Tongue (tissue), 2 donors: Measurements from ENCODE around the gene PLA2G4F. TPM values are rescaled to one million over a fixed set of nuclear protein-coding genes. Genes with fewer than 3 reads are reported as not detected.

Experiments used
- DNase-seq: peaks from one replicate; pipeline ENCODE4 v3.0.0-alpha.2; 2015
- total RNA-seq: library from RNA; depleted of rRNA; stranded (reverse); fragments of >200 nt; gene quantifications from one replicate; pipeline ENCODE4 v1.2.3, GENCODE V29; 2014

The PLA2G4F gene, protein sequence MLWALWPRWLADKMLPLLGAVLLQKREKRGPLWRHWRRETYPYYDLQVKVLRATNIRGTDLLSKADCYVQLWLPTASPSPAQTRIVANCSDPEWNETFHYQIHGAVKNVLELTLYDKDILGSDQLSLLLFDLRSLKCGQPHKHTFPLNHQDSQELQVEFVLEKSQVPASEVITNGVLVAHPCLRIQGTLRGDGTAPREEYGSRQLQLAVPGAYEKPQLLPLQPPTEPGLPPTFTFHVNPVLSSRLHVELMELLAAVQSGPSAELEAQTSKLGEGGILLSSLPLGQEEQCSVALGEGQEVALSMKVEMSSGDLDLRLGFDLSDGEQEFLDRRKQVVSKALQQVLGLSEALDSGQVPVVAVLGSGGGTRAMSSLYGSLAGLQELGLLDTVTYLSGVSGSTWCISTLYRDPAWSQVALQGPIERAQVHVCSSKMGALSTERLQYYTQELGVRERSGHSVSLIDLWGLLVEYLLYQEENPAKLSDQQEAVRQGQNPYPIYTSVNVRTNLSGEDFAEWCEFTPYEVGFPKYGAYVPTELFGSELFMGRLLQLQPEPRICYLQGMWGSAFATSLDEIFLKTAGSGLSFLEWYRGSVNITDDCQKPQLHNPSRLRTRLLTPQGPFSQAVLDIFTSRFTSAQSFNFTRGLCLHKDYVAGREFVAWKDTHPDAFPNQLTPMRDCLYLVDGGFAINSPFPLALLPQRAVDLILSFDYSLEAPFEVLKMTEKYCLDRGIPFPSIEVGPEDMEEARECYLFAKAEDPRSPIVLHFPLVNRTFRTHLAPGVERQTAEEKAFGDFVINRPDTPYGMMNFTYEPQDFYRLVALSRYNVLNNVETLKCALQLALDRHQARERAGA
- 1.5 TPM for total RNA-seq

DNA sequence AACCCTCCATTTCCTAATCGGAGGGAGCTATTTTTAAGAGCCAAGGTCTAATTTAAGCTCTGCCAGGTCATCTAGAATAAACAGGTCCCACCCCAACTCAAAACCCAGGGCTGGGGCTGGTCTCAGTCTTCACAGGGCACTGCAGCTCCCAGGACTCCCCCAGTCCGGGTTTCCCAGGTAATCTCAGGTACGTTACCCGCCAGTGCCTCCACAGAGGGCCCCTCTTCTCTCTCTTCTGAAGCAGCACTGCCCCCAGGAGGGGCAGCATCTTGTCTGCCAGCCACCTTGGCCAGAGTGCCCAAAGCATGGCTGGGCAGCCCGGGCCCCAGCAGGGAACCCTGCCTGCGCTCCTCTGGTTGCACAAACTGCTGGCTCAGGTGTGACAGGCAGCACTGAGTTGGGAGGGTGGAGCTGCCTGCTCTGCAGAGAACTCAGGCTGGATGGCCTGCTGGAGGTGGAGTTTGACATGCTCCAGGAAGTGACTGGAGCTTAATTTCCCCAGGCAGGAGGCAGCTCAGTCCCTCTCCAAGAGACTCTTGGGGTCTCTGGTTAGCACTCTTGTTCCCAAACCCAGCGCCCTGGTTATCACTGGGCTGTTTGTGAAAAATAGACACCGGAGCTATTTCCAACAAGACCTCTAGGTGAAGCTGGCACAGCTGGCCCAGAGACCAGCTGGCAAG lies at the start of gene PLA2G4F:
PLA2G4F (minus strand) TSS at position 394 of the 680 bp plus-strand sequence; CDS start at position 307, 87 bp downstream.
- DNase-seq, result no peak

DNA sequence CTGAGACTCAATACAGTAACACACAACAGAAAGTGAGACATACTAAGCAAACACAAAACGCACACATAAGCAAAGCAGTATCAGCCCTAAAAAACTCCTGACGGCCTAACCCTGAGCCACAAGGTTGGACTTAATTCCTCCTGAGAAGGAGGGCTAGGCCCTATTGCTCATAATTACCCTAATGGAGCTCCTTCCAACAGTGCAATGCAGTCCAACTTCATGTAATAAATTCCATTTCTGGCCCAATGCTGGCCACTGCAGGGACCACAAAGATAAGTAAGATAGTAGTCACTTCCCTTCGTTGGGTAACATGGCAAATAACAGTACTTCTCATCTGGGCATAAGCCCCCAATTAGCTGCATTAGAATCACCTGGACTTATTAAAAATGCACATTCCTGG lies 47.5 kb upstream of the PLA2G4F start:
- no peak for DNase-seq

DNA sequence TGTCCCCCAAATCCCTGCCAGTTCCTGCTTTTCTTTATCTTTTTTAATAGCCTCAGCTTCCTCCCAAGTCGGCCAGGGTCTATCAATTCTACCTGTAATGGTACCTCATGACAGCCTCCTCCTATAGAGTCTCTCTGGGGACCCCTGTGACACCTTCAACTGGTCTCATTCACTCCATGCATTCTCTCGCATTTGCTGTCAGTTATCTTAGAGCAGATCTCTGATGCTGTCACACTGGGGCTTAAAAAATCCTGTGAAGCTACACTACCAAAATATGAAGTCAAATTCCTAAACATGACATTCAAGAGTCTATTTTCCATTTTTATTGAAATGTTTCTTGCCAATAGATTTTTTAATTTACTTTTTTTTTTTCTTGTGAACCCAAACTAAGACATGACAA lies 46.2 kb upstream of the PLA2G4F start:
- no peak for DNase-seq

DNA sequence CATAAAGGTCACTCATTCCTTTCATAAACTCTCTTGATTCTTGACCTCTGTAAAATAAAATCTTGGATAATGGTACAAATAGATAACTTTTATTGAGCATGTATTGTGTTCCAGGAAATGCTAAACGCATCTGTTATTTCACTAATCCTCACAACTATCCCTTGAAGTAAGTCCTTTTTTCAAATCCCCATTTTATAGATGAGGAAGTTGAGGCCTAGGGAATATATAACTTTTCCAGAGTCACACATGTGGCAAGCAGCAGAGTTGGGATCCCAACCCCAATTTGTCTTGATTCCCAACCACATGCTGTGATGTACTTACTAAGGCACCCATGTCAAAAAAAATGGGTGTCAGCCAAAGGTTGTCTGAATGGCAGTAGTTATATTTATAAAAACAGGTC lies 45.4 kb upstream of the PLA2G4F start:
- DNase-seq, result no peak

DNA sequence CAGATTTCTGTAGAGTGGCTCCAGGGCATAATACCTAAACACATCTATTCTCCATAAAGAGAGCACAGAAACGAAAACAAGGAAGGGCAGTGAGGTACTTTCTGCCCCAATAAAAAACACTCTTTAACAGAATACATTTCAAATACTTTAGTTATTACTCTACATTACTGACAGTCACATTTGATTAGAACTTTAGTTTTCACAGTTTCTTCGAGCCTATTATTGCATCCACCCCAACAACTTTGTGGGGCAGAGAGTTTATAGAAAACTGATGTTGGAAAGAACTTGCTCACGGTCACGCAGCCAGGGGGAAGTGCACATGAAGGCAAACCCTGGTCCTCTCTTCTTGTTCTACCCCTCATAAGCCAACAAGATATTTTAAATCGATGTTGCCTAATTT lies 42.7 kb upstream of the PLA2G4F start:
- no peak for DNase-seq

DNA sequence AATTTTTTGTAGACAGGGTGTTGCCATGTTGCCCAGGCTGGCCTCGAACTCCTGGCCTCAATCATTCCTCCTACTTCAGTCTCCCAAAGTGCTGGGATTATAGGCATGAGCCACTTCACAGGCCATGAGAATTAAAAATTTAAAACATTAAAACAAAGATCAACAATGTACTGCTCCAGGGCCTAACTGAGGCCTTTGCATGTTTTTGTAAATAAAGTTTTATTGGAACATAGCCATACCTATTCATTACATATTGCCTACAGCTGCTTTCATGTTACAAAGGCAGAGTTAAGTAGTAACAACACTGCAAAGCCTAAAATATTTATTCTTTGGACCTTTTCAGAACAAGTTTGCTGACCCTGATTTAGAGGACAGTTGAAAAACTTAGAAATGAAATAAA lies 42.1 kb upstream of the PLA2G4F start:
- DNase-seq, result no peak

DNA sequence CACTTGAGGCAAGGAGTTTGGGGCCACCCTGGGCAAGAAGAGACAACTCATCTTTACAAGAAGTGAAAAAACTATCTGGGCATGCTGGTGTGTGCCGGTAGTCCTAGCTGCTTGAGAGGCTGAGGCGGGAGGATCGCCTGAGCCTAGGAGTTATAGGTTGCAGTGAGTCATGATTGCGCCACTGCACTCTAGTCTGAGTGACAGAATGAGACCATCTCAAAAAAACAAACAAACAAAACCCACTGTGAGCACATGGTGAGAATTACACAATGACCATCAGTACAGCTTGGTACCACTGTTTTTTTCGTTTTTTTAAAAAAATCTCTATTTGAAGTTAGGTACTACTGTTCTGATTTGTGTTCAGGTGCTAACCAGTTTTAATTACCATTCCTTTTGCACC lies 38.1 kb upstream of the PLA2G4F start:
- DNase-seq, result no peak

DNA sequence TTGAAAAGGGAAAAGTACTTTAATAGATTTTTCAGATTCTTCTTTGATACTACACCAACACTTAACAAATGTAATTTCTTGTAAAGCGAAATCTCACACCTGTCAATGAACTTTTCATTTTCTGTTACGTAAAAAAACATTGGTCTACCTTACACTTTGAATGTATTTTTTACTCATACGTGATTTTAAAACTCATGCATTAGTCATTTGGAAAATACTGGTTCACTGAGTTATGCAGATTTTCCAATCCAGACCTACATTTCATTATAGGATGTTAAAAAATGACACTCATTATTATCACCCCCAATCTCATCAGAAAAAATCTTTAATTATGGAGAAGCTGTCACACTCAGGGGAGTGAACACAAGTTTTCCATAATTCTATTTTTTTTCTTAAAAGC lies 36.9 kb upstream of the PLA2G4F start:
- no peak for DNase-seq

DNA sequence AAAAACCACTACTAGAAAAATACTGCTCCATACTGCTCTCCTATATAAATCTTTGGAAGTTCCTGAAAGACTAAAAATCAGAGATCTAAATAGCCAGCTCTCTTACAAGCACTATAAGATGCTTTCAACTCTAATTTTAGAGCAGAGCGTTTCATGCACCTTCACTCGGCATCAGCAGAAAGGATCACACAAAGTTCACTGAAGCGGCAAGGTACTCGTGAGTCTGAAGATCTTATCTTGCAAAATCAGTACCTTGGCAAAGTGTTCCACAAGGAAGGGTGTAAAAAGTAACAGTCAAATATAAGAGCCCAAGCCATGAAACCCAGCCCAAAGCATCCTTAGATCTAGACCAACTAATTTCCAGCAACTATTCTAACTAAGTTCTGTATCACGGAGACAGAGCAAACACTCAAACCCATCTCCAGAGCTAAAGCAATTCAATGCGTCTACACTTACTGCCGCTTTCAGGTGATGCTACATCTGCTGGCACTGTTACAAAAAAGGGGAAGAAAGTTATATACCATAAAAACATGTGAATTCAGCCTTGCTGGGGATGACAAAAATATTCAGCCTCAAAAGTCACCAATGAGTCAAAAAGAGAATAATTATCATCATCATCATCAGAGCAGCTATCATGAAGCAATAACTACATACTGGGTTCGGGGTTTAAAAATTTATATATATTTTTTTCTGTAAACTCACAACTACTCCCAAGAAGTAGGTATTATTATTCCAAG lies 35.3 kb upstream of the PLA2G4F start:
- no peak for DNase-seq

DNA sequence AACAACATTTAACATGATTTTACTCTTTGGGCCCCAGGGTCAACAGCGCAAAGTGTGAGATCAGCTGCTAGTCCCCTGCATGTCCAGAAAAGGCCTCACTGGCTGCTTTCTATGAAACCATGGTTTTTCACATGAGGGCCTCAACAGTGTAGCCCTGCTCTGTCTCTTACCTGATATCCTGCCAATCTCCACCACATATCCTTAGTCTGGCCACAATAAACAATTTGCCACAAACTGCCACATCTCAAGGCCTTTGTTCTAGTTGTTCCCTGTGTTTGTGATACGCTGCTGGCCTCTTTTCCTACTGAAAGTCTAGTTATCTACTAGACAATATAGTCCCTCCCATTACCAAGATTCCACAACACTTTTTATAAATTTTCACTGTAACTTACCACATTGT lies 33.9 kb upstream of the PLA2G4F start:
- no peak for DNase-seq

DNA sequence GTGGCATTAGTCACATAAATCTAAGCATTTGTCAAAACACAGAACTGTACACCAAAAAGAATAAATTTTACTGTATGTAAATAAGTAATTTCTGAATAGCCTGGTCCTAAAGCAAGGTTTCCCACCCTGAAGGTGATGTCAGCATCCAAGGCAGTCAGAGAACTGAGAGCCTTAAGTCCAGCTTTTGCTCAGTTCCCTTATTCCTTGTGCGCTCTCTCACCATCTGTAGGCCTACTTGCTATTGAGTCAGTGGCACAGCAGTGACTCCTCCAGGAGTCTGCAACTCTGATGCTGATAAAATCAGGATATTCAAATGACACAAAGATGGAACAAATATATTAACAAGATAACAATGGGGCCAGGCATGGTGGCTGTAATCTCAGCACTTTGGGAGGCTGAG lies 29.4 kb upstream of the PLA2G4F start:
- DNase-seq, result no peak

DNA sequence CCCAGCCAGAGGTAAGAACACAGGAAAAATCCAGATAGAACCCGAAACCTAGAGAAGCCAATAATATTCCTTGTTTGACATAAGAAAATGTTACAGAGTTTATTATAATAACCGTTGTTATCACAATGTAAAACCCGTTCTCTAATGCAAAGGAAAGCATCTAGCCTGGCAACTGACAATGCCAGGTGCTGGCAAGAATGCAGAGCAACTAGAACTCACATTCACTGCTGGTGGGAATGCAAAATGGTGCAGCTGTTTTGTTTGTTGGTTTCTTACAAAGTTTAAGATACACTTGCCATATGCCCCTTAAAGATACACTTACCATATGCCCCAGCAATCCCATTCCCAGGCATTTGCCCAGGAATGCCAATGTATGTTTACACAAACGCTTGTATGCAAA lies 28.3 kb upstream of the PLA2G4F start:
- peak; percentile 60 for DNase-seq

DNA sequence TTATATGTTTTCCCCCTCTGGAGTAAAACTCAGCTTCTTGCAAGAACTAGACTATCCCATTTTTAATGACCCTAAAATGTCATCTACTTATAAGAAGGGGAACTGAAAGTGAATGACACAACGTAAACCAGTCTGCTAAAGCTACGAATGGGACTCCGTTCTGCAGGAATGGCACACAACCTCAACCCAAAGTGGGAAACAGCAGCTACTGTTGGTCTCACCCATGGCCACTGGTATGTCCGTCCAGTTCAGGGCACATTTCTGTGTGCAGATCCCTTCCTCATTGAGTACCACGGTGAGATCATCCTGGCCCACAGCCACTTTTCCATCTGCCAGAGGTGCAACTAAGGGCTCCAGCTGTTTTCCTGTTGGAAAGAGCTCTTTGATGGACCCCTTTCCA lies 27.9 kb upstream of the PLA2G4F start:
- DNase-seq, result peak; percentile 35

DNA sequence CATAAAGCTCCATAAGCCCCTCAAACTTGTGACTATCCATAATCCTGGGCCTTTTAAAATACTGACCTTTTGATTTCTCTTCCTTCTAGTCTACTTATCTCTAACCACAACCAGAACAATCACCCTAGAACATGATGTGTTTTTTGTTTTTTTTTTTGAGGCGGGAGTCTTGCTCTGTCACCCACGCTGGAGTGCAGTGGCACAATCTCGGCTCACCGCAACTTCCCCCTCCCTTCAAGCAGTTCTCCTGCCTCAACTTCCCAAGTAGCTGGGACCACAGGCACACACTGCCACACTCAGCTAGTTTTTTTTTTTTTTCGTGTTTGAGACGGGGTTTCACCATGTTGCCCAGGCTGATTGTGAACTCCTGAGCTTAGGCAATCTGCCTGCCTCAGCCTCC lies 26.5 kb upstream of the PLA2G4F start:
- no peak for DNase-seq

DNA sequence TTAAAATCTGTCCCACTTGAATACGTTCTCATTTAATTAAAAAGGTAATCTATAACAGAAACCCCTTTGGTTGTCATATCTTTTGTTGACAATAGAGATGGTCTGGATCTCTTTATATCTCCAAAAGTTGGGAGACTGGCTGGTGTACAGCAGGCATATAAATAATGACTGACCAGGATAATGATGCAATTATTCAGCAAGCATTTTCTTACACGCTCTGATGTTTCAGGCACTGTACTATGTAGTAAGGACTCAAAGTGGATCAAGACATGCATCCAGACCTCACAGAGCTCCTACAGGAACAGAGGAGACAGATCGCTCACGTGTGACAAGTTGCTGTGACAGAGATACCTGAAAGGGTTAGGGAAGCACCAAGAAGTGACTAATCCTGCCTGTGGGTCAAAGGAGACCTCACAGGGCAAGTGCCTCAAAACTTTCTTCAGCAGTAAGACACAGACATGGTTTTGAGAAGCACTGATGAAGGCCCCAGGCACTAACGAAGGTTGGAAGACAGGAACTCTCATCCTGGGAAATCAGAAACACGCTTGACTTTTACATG lies 26.0 kb upstream of the PLA2G4F start:
- no peak for DNase-seq

DNA sequence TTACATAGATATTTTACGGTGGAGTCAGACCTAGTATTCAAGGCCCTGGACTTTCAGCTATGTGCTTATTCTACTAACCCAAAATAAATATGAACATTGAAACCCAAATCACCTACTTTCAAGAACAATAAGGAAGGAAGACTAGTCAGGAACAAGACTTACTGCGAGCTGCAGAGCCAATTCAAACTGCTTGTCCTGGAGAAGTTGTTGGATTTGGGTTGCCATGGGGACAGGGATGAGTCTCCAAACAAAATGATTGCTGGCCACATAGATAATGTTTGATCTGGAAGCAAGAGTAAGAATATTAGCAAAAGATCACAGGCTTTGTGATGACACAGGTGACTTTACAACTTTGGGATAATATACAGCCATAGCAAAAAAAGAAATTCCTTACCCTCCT lies 21.6 kb upstream of the PLA2G4F start:
- no peak for DNase-seq

DNA sequence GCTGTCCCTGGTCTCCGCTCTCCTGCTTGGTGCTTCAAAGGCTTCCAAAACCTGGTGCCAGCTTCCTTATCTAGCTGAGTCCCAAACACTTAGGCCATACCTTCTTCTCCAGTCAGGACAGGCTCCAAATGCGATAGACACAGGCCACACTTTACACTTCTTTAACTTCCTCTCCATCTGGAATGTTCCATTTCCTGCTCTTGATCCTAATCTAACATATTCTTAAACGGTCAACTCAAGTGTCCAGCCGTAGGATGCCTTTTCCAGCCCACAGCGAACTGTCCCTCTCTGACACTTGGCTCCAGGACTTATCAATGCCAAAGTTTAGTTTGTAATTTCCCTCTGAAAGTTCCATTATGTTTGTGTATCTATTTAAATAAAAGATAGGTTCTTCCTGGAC lies 19.2 kb upstream of the PLA2G4F start:
- DNase-seq, result no peak

DNA sequence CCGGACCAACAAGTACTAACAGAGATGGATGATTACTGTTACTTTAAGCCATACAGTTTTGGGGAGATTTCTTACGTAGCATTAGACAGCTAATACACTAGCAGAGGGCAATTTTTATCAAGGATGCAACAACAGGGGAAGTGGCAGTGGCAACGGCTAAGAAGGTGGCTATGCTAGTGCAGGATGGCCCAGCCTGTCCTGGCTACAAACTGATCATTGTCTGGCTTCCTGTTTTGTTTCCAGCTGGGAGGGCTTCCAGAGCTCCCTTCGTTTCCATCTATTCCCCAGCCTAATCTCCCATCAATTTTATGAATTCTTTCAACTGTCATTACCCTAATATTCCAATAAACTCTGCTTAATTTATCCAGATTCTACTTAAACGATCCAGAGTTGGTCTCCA lies 16.0 kb upstream of the PLA2G4F start:
- no peak for DNase-seq

DNA sequence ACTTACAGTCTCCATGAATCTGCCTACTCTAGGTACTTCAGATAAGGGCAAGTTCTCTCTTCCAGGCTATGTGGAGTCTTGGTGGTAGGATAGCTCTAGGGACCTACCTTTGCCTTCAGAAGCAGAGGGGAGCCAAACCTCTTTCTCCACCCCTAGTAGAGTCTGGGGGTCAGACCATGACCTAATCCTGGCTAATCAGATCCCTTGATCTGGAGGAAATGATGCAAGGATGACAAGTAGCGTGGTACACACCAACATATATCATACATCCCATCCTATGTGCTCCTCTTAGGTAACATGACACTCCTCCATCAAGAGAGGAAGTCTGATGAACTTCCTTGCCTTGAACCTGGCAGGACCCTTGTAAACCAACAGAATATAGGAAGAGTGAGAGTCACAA lies 15.4 kb upstream of the PLA2G4F start:
- no peak for DNase-seq

DNA sequence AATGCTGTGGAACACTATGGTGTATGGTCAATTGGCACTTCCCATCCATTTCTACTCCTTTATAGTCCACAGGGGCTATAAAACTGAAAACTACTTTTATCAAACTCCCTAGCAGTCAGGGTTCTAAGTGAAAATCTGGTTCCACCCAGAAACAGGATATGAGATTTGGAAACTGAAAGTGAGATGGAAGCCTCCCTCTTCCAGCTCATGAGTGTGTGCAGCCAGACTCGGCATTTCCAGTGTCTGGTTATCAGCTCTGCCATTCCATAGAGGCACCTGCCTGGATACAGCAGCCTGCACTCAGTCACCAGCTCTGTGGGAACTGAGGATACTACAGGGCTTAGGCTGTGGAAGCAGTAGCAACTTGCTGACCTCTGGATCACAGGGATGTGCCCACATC lies 14.7 kb upstream of the PLA2G4F start:
- no peak for DNase-seq

DNA sequence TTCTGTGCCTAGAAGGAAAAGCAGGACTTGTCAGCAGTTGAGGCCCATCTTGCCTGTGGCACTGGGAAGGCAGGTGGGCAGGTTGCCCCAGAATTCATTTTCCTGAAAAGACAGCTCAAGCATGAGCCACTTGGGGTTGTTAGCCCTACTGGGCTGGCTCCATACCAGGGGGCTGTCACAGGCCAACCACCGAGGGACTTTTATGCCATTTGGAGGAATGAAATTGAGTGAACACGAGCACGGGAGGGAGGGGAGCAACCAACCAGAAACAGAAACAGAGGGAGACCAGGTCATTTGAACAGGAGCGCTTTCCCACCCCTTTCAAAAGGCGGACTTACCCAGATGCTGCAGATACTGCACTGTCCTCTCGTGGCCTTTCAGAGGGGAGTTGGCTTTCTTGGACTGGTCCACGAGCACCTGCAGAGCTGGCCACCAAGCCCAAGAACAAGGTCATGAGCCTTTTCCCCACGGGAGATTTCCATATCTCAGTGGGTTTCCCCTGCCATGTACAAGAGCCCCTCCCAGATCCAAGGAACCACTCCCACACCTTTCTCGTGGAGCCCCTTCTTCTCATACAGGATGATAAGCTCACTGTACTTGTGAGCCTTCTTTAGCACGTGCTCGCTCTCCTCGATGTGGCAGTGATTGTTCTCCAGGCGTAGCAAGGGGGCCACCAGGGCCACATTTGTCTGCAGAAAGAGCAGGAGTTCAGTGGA lies 9.9 kb upstream of the PLA2G4F start:
- no peak for DNase-seq
